Activated naive CD8-positive, alpha-beta T cell (primary cell): ENCODE data around the gene ALDH1L1.

ENCODE experiments used
- H3K27ac Mint-ChIP-seq: one replicate; pipeline ENCODE4 v1.8.0; 2021; ENCODE audit warnings: mixed read lengths
- H3K27me3 Mint-ChIP-seq: one replicate; pipeline ENCODE4 v1.8.0; 2021; ENCODE audit warnings: mixed read lengths
- H3K36me3 Mint-ChIP-seq: one replicate; pipeline ENCODE4 v1.8.0; 2021; ENCODE audit warnings: mixed read lengths
- H3K4me1 Mint-ChIP-seq: one replicate; pipeline ENCODE4 v1.8.0; 2021; ENCODE audit warnings: low read depth, mixed read lengths
- H3K4me3 Mint-ChIP-seq: one replicate; pipeline ENCODE4 v1.8.0; 2021; ENCODE audit warnings: mild to moderate bottlenecking, mixed read lengths
- H3K9me3 Mint-ChIP-seq: one replicate; pipeline ENCODE4 v1.8.0; 2021; ENCODE audit warnings: low read depth, mixed read lengths

The ALDH1L1 gene

GRCh38 chr3:126167566-126167965 is 12.8 kb downstream of the ALDH1L1 start:
- H3K36me3 Mint-ChIP-seq: no peaks in the 10 kb centered on the region
- H3K9me3 Mint-ChIP-seq: no peaks in the 10 kb centered on the region
- H3K4me1 Mint-ChIP-seq: no peaks in the 10 kb centered on the region
- H3K27ac Mint-ChIP-seq: no peak overlapping the region
- H3K4me3 Mint-ChIP-seq: no peak overlapping the region
- peaks cover 26% of the 10 kb centered on the region for H3K27me3 Mint-ChIP-seq

- H3K27ac Mint-ChIP-seq: no peak overlapping the region
- no peaks in the 10 kb centered on the region for H3K36me3 Mint-ChIP-seq
- H3K4me3 Mint-ChIP-seq: no peak overlapping the region
- H3K4me1 Mint-ChIP-seq: no peaks in the 10 kb centered on the region
- H3K27me3 Mint-ChIP-seq: peaks cover 20% of the 10 kb centered on the region
- no peaks in the 10 kb centered on the region for H3K9me3 Mint-ChIP-seq
Measured at GRCh38 chr3:126166009-126166408, 14.4 kb downstream of the ALDH1L1 start.

- H3K27ac Mint-ChIP-seq: no peak overlapping the region
- no peak overlapping the region for H3K4me3 Mint-ChIP-seq
- peaks cover 10% of the 10 kb centered on the region for H3K27me3 Mint-ChIP-seq
- no peaks in the 10 kb centered on the region for H3K4me1 Mint-ChIP-seq
- H3K36me3 Mint-ChIP-seq: no peaks in the 10 kb centered on the region
- H3K9me3 Mint-ChIP-seq: no peaks in the 10 kb centered on the region
Measured at GRCh38 chr3:126161309-126161708, 19.1 kb downstream of the ALDH1L1 start.

- H3K4me3 Mint-ChIP-seq: no peak overlapping the region
- H3K27me3 Mint-ChIP-seq: peaks cover 3% of the 10 kb centered on the region
- no peaks in the 10 kb centered on the region for H3K4me1 Mint-ChIP-seq
- H3K36me3 Mint-ChIP-seq: no peaks in the 10 kb centered on the region
- no peaks in the 10 kb centered on the region for H3K9me3 Mint-ChIP-seq
- no peak overlapping the region for H3K27ac Mint-ChIP-seq
Measured at GRCh38 chr3:126160243-126161210, 19.9 kb downstream of the ALDH1L1 start.

- Mint-ChIP-seq H3K4me3 (no peak overlapping the region), H3K9me3 (no peaks in the 10 kb centered on the region), H3K27me3 (no peaks in the 10 kb centered on the region), H3K4me1 (no peaks in the 10 kb centered on the region), H3K27ac (no peak overlapping the region), H3K36me3 (no peaks in the 10 kb centered on the region)
Measured at GRCh38 chr3:126159476-126159875, 20.9 kb downstream of the ALDH1L1 start.

GRCh38 chr3:126158912-126159454 is 21.4 kb downstream of the ALDH1L1 start:
- H3K36me3 Mint-ChIP-seq: no peaks in the 10 kb centered on the region
- H3K27me3 Mint-ChIP-seq: no peaks in the 10 kb centered on the region
- H3K4me3 Mint-ChIP-seq: no peak overlapping the region
- H3K4me1 Mint-ChIP-seq: no peaks in the 10 kb centered on the region
- H3K9me3 Mint-ChIP-seq: no peaks in the 10 kb centered on the region
- H3K27ac Mint-ChIP-seq: no peak overlapping the region

GRCh38 chr3:126158016-126158911 is 22.1 kb downstream of the ALDH1L1 start:
- H3K4me3 Mint-ChIP-seq: no peak overlapping the region
- H3K4me1 Mint-ChIP-seq: no peaks in the 10 kb centered on the region
- no peak overlapping the region for H3K27ac Mint-ChIP-seq
- no peaks in the 10 kb centered on the region for H3K9me3 Mint-ChIP-seq
- H3K36me3 Mint-ChIP-seq: no peaks in the 10 kb centered on the region
- H3K27me3 Mint-ChIP-seq: no peaks in the 10 kb centered on the region

GRCh38 chr3:126157083-126157768 is 23.2 kb downstream of the ALDH1L1 start:
- Mint-ChIP-seq H3K9me3 (no peaks in the 10 kb centered on the region), H3K36me3 (no peaks in the 10 kb centered on the region), H3K27ac (no peak overlapping the region), H3K4me1 (no peaks in the 10 kb centered on the region), H3K27me3 (no peaks in the 10 kb centered on the region), H3K4me3 (no peak overlapping the region)

- Mint-ChIP-seq H3K4me1 (no peaks in the 10 kb centered on the region), H3K4me3 (no peak overlapping the region), H3K27me3 (no peaks in the 10 kb centered on the region), H3K27ac (no peak overlapping the region), H3K9me3 (no peaks in the 10 kb centered on the region), H3K36me3 (no peaks in the 10 kb centered on the region)
Measured at GRCh38 chr3:126156468-126156867, 23.9 kb downstream of the ALDH1L1 start.

- H3K9me3 Mint-ChIP-seq: no peaks in the 10 kb centered on the region
- H3K4me1 Mint-ChIP-seq: no peaks in the 10 kb centered on the region
- H3K4me3 Mint-ChIP-seq: no peak overlapping the region
- H3K27me3 Mint-ChIP-seq: no peaks in the 10 kb centered on the region
- no peak overlapping the region for H3K27ac Mint-ChIP-seq
- no peaks in the 10 kb centered on the region for H3K36me3 Mint-ChIP-seq
Measured at GRCh38 chr3:126155819-126156218, 24.6 kb downstream of the ALDH1L1 start.

GRCh38 chr3:126155280-126155640 is 25.1 kb downstream of the ALDH1L1 start:
- Mint-ChIP-seq H3K4me1 (no peaks in the 10 kb centered on the region), H3K27ac (no peak overlapping the region), H3K36me3 (no peaks in the 10 kb centered on the region), H3K27me3 (no peaks in the 10 kb centered on the region), H3K9me3 (no peaks in the 10 kb centered on the region), H3K4me3 (no peak overlapping the region)

- no peaks in the 10 kb centered on the region for H3K27me3 Mint-ChIP-seq
- H3K27ac Mint-ChIP-seq: no peak overlapping the region
- H3K4me3 Mint-ChIP-seq: no peak overlapping the region
- H3K36me3 Mint-ChIP-seq: no peaks in the 10 kb centered on the region
- no peaks in the 10 kb centered on the region for H3K9me3 Mint-ChIP-seq
- no peaks in the 10 kb centered on the region for H3K4me1 Mint-ChIP-seq
Measured at GRCh38 chr3:126154391-126155279, 25.8 kb downstream of the ALDH1L1 start.

GRCh38 chr3:126153695-126154360 is 26.6 kb downstream of the ALDH1L1 start:
- Mint-ChIP-seq H3K4me3 (no peak overlapping the region), H3K9me3 (no peaks in the 10 kb centered on the region), H3K36me3 (no peaks in the 10 kb centered on the region), H3K27ac (no peak overlapping the region), H3K4me1 (no peaks in the 10 kb centered on the region), H3K27me3 (no peaks in the 10 kb centered on the region)
